ENCODE data around the gene DHX8. TPM values are rescaled to one million over a fixed set of nuclear protein-coding genes. Genes with fewer than 3 reads are reported as not detected.

Gene DHX8
- polyA plus RNA-seq, 6 donors from 2014 or later, result 20.5 to 40.4 (median 30.8) TPM

GRCh38 chr17:43568506-43569082, 84.8 kb downstream of the DHX8 start:
- no peaks in the 10 kb centered on the region for H3K36me3 Mint-ChIP-seq
- peaks cover 13 to 18% (median 16%) of the 10 kb centered on the region in 3 donors for H3K27me3 Mint-ChIP-seq

GRCh38 chr17:43570518-43570928, 86.7 kb downstream of the DHX8 start:
- peaks cover 0 to 5% (median 0%) of the 10 kb centered on the region in 7 donors for H3K9me3 Mint-ChIP-seq
- H3K4me1 Mint-ChIP-seq, result no peaks in the 10 kb centered on the region
- ATAC-seq (ENCODE audit: low read depth in 2 of 2) (no peak), DNase-seq (no peak)
- H3K27ac Mint-ChIP-seq, result no peak overlapping the region
- no peak overlapping the region for H3K4me3 Mint-ChIP-seq
- H3K36me3 Mint-ChIP-seq, result no peaks in the 10 kb centered on the region
- H3K27me3 Mint-ChIP-seq, result peaks cover 8 to 14% (median 10%) of the 10 kb centered on the region in 3 donors

More at GRCh38 chr17:43568506-43569082, 84.8 kb downstream of the DHX8 start:
- DNase-seq (no peak), ATAC-seq (ENCODE audit: low read depth in 2 of 2) (no peak)
- no peak overlapping the region for H3K4me3 Mint-ChIP-seq
- H3K9me3 Mint-ChIP-seq, result peaks cover 0 to 5% (median 0%) of the 10 kb centered on the region in 7 donors
- H3K27ac Mint-ChIP-seq, result no peak overlapping the region
- H3K4me1 Mint-ChIP-seq, result no peaks in the 10 kb centered on the region

DNA sequence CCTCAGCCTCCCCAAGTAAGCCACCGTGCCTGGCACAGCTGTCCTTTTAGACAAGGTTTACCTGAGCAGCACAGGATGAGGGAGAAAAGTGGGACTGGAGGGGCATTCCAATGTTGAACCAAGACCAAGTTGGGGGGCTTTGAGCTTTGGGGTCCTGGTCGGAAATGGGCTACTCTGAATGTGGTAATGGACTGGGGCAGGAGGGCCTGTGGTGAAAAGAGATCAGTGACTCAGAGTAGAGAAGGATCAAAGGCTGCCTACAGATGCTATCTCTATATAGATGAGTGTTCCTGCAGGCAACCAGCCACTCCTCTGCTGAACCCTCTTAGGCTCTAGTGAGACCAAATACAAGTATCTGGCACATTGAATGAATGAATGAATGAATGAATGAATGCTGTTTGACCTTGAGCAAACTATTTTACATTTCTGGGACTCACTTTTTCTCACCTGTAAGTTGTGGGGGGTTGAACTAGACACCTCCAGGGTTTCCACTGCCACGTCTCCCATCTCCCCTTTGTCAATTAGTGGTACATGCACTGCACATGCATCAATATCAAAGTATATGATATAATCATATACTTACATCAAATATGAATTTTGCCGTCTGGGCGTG, 88.7 kb downstream of the DHX8 start:
- Mint-ChIP-seq H3K27me3 (peaks cover 9 to 14% (median 10%) of the 10 kb centered on the region in 3 donors), H3K9me3 (peaks cover 0 to 5% (median 0%) of the 10 kb centered on the region in 7 donors), H3K4me3 (no peak overlapping the region), H3K27ac (no peak overlapping the region), H3K4me1 (no peaks in the 10 kb centered on the region), H3K36me3 (no peaks in the 10 kb centered on the region)
- DNase-seq (no peak), ATAC-seq (ENCODE audit: low read depth in 2 of 2) (no peak)

DNA sequence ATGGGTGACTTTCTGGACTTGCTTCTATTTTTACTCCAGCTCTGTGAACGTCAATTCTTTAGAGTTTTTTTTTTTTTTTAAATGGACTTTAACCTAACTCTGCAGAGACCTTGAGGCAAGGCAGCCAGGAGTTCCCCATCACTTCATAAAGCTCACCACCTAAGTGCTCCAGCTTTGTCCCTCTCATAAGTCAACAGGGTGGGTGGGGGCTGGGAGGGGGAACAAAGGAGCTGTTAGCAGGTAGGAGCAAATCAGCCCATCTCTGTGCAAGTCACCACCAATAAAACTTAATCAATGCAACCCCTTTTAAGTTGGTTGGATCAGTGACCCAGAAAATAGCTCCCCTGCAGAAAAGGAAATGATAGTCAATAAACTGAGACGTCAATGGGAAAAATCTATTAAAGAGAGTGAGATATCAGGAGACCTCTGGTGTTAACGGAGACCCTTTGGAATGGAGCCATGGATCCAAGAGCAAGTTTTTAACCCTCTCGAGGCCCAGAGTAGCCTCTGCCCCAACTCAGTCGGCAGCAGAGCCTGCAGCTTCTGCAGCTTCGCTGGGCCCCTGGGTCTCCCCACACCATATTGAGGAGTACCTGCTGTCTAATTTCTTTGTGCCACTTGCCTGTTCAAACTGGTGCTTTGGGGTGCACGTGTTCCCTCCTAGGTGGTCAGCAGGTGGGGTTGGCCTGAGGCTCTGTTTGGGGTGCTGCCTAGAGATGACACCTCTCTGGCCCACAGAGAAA, 90.0 kb downstream of the DHX8 start:
- DNase-seq, result no peak
- no peak overlapping the region for H3K27ac Mint-ChIP-seq
- H3K4me1 Mint-ChIP-seq, result peaks cover 8 to 12% (median 12%) of the 10 kb centered on the region in 3 donors
- no peak for ATAC-seq (ENCODE audit: low read depth in 2 of 2)
- peak overlapping the region in 1 of 8 donors; percentile 21 for H3K4me3 Mint-ChIP-seq
- H3K27me3 Mint-ChIP-seq, result peaks cover 9 to 14% (median 10%) of the 10 kb centered on the region in 3 donors
- H3K36me3 Mint-ChIP-seq, result no peaks in the 10 kb centered on the region
- peaks cover 0 to under 1% (median 0%) of the 10 kb centered on the region in 7 donors for H3K9me3 Mint-ChIP-seq

DNA sequence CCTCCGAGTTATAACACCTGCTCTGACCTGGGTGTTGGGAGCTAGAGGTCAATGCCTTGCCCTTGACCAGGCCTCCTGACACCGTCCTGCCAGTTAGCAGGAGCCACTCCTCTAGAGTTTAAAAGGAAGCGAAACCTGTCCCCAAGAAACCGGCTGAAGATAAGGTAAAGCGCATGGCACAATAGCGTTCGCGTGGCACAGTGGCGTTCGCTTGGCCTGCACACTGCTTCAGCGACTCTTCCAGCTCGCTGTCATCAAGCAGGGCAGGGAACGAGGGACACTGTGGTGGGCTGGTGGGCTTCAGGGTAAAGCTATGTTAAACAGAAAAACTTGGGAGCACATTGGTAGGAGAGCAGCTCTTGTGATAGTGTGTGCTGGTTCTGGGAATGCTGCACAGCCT, 90.6 kb downstream of the DHX8 start:
- DNase-seq, result no peak
- Mint-ChIP-seq H3K4me3 (peak overlapping the region in 1 of 8 donors; percentile 21), H3K27me3 (peaks cover 9 to 14% (median 10%) of the 10 kb centered on the region in 3 donors), H3K36me3 (no peaks in the 10 kb centered on the region), H3K4me1 (peaks cover 14 to 18% (median 18%) of the 10 kb centered on the region in 3 donors), H3K9me3 (no peaks in the 10 kb centered on the region), H3K27ac (peak overlapping the region in 1 of 6 donors; percentile 33)
- no peak for ATAC-seq (ENCODE audit: low read depth in 2 of 2)

DNA sequence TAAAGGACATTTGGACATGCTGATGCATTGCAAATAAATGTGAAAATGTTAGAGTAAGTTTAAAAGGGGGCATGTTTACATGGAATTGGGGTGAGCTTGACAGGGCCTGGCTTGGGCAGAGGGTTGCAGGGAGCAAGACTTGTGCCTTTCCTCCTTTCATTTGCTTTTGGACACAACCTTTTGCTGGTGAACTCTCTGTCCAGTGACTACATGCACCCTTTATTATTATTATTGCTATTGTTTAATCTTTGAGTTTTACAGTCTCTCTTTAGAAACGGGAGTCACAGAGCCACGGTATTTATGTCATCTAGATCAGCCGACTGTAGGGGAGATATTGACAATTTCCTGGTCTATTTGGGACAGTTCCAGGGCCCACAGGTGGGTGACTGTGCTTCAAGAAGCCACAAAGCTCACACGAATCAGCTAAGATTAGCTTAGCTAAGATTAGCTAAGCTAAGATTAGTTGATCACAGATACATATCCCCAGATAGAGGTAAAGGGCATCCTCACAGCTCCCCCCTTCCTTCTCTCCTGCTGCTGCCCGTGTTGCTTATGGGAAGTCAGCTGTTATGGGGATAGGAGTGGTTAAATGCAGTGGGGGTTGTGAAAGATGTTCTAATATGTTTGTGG, 91.2 kb downstream of the DHX8 start:
- H3K36me3 Mint-ChIP-seq, result no peaks in the 10 kb centered on the region
- peaks cover 4 to 14% (median 10%) of the 10 kb centered on the region in 3 donors for H3K27me3 Mint-ChIP-seq
- no peak for DNase-seq
- H3K4me1 Mint-ChIP-seq, result peaks cover 19 to 24% (median 23%) of the 10 kb centered on the region in 3 donors
- H3K27ac Mint-ChIP-seq, result no peak overlapping the region
- H3K9me3 Mint-ChIP-seq, result no peaks in the 10 kb centered on the region
- ATAC-seq (ENCODE audit: low read depth in 2 of 2), result no peak
- H3K4me3 Mint-ChIP-seq, result no peak overlapping the region

Other genes starting within 250 kb of the DHX8 start
- not detected for gene RNU2-1, start 250.0 kb upstream of the DHX8 start, polyA plus RNA-seq (ENCODE audit: low read depth in 6 of 6)
- 1 to 10 TPM; 1.4 to 5.7 (median 3.8) TPM for gene ARL4D, start 85.0 kb upstream of the DHX8 start, polyA plus RNA-seq (ENCODE audit: low read depth in 6 of 6)
- gene ETV4, start 62.4 kb downstream of the DHX8 start, polyA plus RNA-seq (ENCODE audit: low read depth in 6 of 6), result under 1 TPM in 1 of 6 donors, not detected in 5; 0.12 TPM
- under 1 TPM in 1 of 6 donors, not detected in 5; 0.12 TPM for gene MEOX1, start 177.9 kb downstream of the DHX8 start, polyA plus RNA-seq (ENCODE audit: low read depth in 6 of 6)

Measured in naive B cell (primary cell).